ENCODE results near the gene LMOD3. TPM values are rescaled to one million over a fixed set of nuclear protein-coding genes. Genes with fewer than 3 reads are reported as not detected.

Gene LMOD3
- total RNA-seq, 4 donors from 2014 or later, result not detected

- DNase-seq (ENCODE audit: low spot score), result no peak
- no peak for TF ChIP-seq CTCF (IDR thresholded peaks at IDR 0.05)
- ATAC-seq (ENCODE audit: low FRiP score), result no peak
These were observed 35.2 kb downstream of the LMOD3 start for GRCh38 chr3:69087030-69087791.

- ATAC-seq (ENCODE audit: low FRiP score) (peak; percentile 74), DNase-seq (ENCODE audit: low spot score) (peak; percentile 96)
- TF ChIP-seq CTCF (IDR thresholded peaks at IDR 0.05), result no peak
These were observed 36.3 kb downstream of the LMOD3 start for GRCh38 chr3:69085833-69086722.

DNA sequence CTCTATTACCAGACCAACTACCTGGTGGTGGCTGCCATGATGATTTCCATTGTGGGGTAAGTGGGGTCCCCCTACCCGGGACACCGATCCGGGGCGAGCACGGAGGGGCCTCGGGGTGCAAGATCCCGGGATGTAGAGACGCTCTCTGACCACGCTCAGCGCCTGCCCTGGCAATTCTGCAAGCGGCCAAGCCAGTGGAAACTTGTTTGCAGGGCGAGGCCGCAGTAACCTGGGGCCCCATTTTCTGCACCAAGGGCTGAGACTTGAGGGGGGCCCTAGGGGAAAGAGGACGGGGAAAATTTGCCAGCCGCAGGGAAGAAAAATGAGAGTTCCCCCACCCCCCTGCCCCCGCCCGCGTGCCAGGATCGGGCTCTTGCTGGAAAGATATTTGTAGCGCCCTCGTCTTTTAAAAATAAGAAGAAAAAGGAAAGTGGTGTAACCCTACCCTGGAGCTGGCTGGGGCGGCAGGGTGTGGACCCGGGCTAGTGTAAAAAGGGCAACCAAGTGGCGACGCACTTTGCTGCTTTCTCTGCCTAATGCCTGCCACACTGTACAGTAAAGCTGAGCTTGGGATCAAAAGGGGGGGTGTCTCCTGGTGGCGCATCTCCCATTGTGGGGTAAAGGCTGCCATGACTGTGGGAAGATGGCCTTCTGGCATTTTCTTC is 37.1 kb downstream of the LMOD3 start:
- TF ChIP-seq CTCF (IDR thresholded peaks at IDR 0.05), result no peak
- DNase-seq (ENCODE audit: low spot score) (no peak), ATAC-seq (ENCODE audit: low FRiP score) (no peak)

GRCh38 chr3:69084326-69085167 is 37.8 kb downstream of the LMOD3 start, which contains the start of gene ARL6IP5:
TSS of gene ARL6IP5 (plus strand) at chr3:69084937. CDS start at chr3:69085048, 111 bp downstream.
- ATAC-seq (ENCODE audit: low FRiP score) (peak; percentile 57), DNase-seq (ENCODE audit: low spot score) (peak; percentile 69)
- TF ChIP-seq CTCF (IDR thresholded peaks at IDR 0.05), result no peak

- no peak for TF ChIP-seq CTCF (IDR thresholded peaks at IDR 0.05)
- no peak for DNase-seq (ENCODE audit: low spot score)
- peak; percentile 37 for ATAC-seq (ENCODE audit: low FRiP score)
These were observed 39.6 kb downstream of the LMOD3 start for GRCh38 chr3:69082805-69083204.

- ATAC-seq (ENCODE audit: low FRiP score) (no peak), DNase-seq (ENCODE audit: low spot score) (no peak)
- TF ChIP-seq CTCF (IDR thresholded peaks at IDR 0.05), result no peak
These were observed 40.0 kb downstream of the LMOD3 start for GRCh38 chr3:69082361-69082760.

Data from omental fat pad (tissue), 4 donors.